Activated naive CD4-positive, alpha-beta T cell treated with Interleukin-2 at 50 U/mL for 16 hours (primary cell): ENCODE data around the gene ASB18.
"Not testable (repeated sequence)": the region's sequence is repeated elsewhere in the genome, so short reads cannot be mapped to it uniquely, and the experiment has no call there.

Experiments used
- DNase-seq: peaks from one replicate; pipeline ENCODE4 v3.0.0-alpha.2; 2020

Gene ASB18

GRCh38 chr2:236284208-236284607 is 20.0 kb upstream of the ASB18 start:
- no peak for DNase-seq

GRCh38 chr2:236282406-236282805 is 18.2 kb upstream of the ASB18 start:
- no peak for DNase-seq

GRCh38 chr2:236281423-236281822 is 17.2 kb upstream of the ASB18 start:
- no peak for DNase-seq

- no peak for DNase-seq
Measured at GRCh38 chr2:236273126-236273525, 8.9 kb upstream of the ASB18 start.

- no peak for DNase-seq
Measured at GRCh38 chr2:236271851-236272250, 7.6 kb upstream of the ASB18 start.

GRCh38 chr2:236269876-236270275 is 5.7 kb upstream of the ASB18 start:
- not testable (repeated sequence) for DNase-seq

- no peak for DNase-seq
Measured at GRCh38 chr2:236265675-236266074, 1.5 kb upstream of the ASB18 start.

GRCh38 chr2:236262238-236262637 is 2.0 kb downstream of the ASB18 start:
- no peak for DNase-seq

- no peak for DNase-seq
Measured at GRCh38 chr2:236261452-236261851, 2.8 kb downstream of the ASB18 start.

GRCh38 chr2:236259371-236259770 is 4.8 kb downstream of the ASB18 start:
- DNase-seq: no peak

GRCh38 chr2:236257575-236257974 is 6.6 kb downstream of the ASB18 start:
- DNase-seq: no peak

GRCh38 chr2:236257136-236257535 is 7.1 kb downstream of the ASB18 start:
- DNase-seq: no peak

GRCh38 chr2:236256366-236256985 is 7.7 kb downstream of the ASB18 start:
- DNase-seq: no peak

GRCh38 chr2:236254674-236255073 is 9.5 kb downstream of the ASB18 start:
- no peak for DNase-seq

GRCh38 chr2:236254001-236254400 is 10.2 kb downstream of the ASB18 start:
- no peak for DNase-seq

GRCh38 chr2:236252602-236253001 is 11.6 kb downstream of the ASB18 start:
- DNase-seq: no peak

GRCh38 chr2:236250909-236251579 is 13.2 kb downstream of the ASB18 start:
- DNase-seq: no peak

GRCh38 chr2:236250286-236250685 is 13.9 kb downstream of the ASB18 start:
- DNase-seq: no peak

- no peak for DNase-seq
Measured at GRCh38 chr2:236249066-236249465, 15.1 kb downstream of the ASB18 start.

- DNase-seq: no peak
Measured at GRCh38 chr2:236246711-236247246, 17.4 kb downstream of the ASB18 start.

GRCh38 chr2:236244256-236244655 is 19.9 kb downstream of the ASB18 start:
- DNase-seq: no peak

GRCh38 chr2:236242057-236242495 is 22.1 kb downstream of the ASB18 start:
- no peak for DNase-seq

GRCh38 chr2:236241181-236242056 is 22.8 kb downstream of the ASB18 start:
- DNase-seq: no peak
